T-helper 2 cell treated with Interferon-gamma antibody and Interleukin-4, amounts not matched to agents 5 μg/mL and 100 μg/mL, for 36 hours (primary cell): ENCODE measurements around the gene IRF2.

Experiments
- DNase-seq: peaks from one replicate; pipeline ENCODE4 v3.0.0; 2021; ENCODE audit warnings: low spot score
- H3K27ac Mint-ChIP-seq: one replicate; pipeline ENCODE4 v1.8.0; 2021; ENCODE audit warnings: mild to moderate bottlenecking, mixed read lengths
- H3K27me3 Mint-ChIP-seq: one replicate; pipeline ENCODE4 v1.8.0; 2021; ENCODE audit warnings: low read depth, mixed read lengths
- H3K36me3 Mint-ChIP-seq: one replicate; pipeline ENCODE4 v1.8.0; 2021; ENCODE audit warnings: low read depth, mixed read lengths
- H3K4me1 Mint-ChIP-seq: one replicate; pipeline ENCODE4 v1.8.0; 2021; ENCODE audit warnings: low read depth, mixed read lengths
- H3K4me3 Mint-ChIP-seq: one replicate; pipeline ENCODE4 v1.8.0; 2022; ENCODE audit warnings: mild to moderate bottlenecking, moderate library complexity, mixed read lengths
- H3K9me3 Mint-ChIP-seq: one replicate; pipeline ENCODE4 v1.8.0; 2021; ENCODE audit warnings: mixed read lengths

Gene IRF2

GRCh38 chr4:184423003-184423686, 51.2 kb downstream of the IRF2 start:
- no peak for DNase-seq
- no peak overlapping the region for H3K4me3 Mint-ChIP-seq
- H3K9me3 Mint-ChIP-seq = peaks cover 4% of the 10 kb centered on the region
- H3K27ac Mint-ChIP-seq = peak overlapping the region; percentile 37
- no peaks in the 10 kb centered on the region for H3K27me3 Mint-ChIP-seq
- peaks cover 70% of the 10 kb centered on the region for H3K4me1 Mint-ChIP-seq
- H3K36me3 Mint-ChIP-seq = peaks cover 72% of the 10 kb centered on the region

GRCh38 chr4:184422378-184422777, 52.0 kb downstream of the IRF2 start:
- peaks cover 69% of the 10 kb centered on the region for H3K4me1 Mint-ChIP-seq
- no peaks in the 10 kb centered on the region for H3K27me3 Mint-ChIP-seq
- H3K9me3 Mint-ChIP-seq = peaks cover 4% of the 10 kb centered on the region
- no peak for DNase-seq
- H3K4me3 Mint-ChIP-seq = no peak overlapping the region
- peaks cover 74% of the 10 kb centered on the region for H3K36me3 Mint-ChIP-seq
- H3K27ac Mint-ChIP-seq = peak overlapping the region; percentile 33

GRCh38 chr4:184421533-184422155, 52.7 kb downstream of the IRF2 start:
- peak; percentile 42 for DNase-seq
- Mint-ChIP-seq H3K4me3 (peak overlapping the region; percentile 72), H3K4me1 (peaks cover 65% of the 10 kb centered on the region), H3K27me3 (no peaks in the 10 kb centered on the region), H3K9me3 (peaks cover 4% of the 10 kb centered on the region), H3K27ac (peak overlapping the region; percentile 88), H3K36me3 (peaks cover 69% of the 10 kb centered on the region)

GRCh38 chr4:184420881-184421416, 53.4 kb downstream of the IRF2 start:
- H3K36me3 Mint-ChIP-seq = peaks cover 62% of the 10 kb centered on the region
- H3K27ac Mint-ChIP-seq = peak overlapping the region; percentile 88
- peak overlapping the region; percentile 72 for H3K4me3 Mint-ChIP-seq
- H3K4me1 Mint-ChIP-seq = peaks cover 62% of the 10 kb centered on the region
- no peaks in the 10 kb centered on the region for H3K27me3 Mint-ChIP-seq
- DNase-seq = peak; percentile 33
- H3K9me3 Mint-ChIP-seq = peaks cover 4% of the 10 kb centered on the region

- H3K27ac Mint-ChIP-seq = peak overlapping the region; percentile 88
- peak overlapping the region; percentile 72 for H3K4me3 Mint-ChIP-seq
- peak; percentile 56 for DNase-seq
- peaks cover 4% of the 10 kb centered on the region for H3K9me3 Mint-ChIP-seq
- H3K27me3 Mint-ChIP-seq = no peaks in the 10 kb centered on the region
- peaks cover 62% of the 10 kb centered on the region for H3K36me3 Mint-ChIP-seq
- H3K4me1 Mint-ChIP-seq = peaks cover 66% of the 10 kb centered on the region
Measured at GRCh38 chr4:184420402-184420801, 53.9 kb downstream of the IRF2 start.

GRCh38 chr4:184419976-184420375, 54.4 kb downstream of the IRF2 start:
- Mint-ChIP-seq H3K36me3 (peaks cover 62% of the 10 kb centered on the region), H3K4me3 (peak overlapping the region; percentile 72), H3K9me3 (peaks cover 4% of the 10 kb centered on the region)

GRCh38 chr4:184417802-184418511, 56.4 kb downstream of the IRF2 start:
- DNase-seq = peak; percentile 46
- peaks cover 77% of the 10 kb centered on the region for H3K4me1 Mint-ChIP-seq
- H3K36me3 Mint-ChIP-seq = peaks cover 53% of the 10 kb centered on the region
- H3K27me3 Mint-ChIP-seq = no peaks in the 10 kb centered on the region
- peak overlapping the region; percentile 89 for H3K27ac Mint-ChIP-seq
- H3K4me3 Mint-ChIP-seq = peak overlapping the region; percentile 81
- H3K9me3 Mint-ChIP-seq = peaks cover 4% of the 10 kb centered on the region

More at GRCh38 chr4:184419976-184420375, 54.4 kb downstream of the IRF2 start:
- Mint-ChIP-seq H3K27ac (peak overlapping the region; percentile 88), H3K4me1 (peaks cover 71% of the 10 kb centered on the region), H3K27me3 (no peaks in the 10 kb centered on the region)
- no peak for DNase-seq

- peak overlapping the region; percentile 89 for H3K27ac Mint-ChIP-seq
- no peaks in the 10 kb centered on the region for H3K9me3 Mint-ChIP-seq
- peak; percentile 63 for DNase-seq
- H3K36me3 Mint-ChIP-seq = peaks cover 53% of the 10 kb centered on the region
- peaks cover 74% of the 10 kb centered on the region for H3K4me1 Mint-ChIP-seq
- no peaks in the 10 kb centered on the region for H3K27me3 Mint-ChIP-seq
- H3K4me3 Mint-ChIP-seq = peak overlapping the region; percentile 81
Measured at GRCh38 chr4:184416913-184417734, 57.2 kb downstream of the IRF2 start.

GRCh38 chr4:184415071-184415470, 59.3 kb downstream of the IRF2 start:
- Mint-ChIP-seq H3K4me3 (no peak overlapping the region), H3K36me3 (peaks cover 56% of the 10 kb centered on the region), H3K27me3 (no peaks in the 10 kb centered on the region), H3K4me1 (peaks cover 63% of the 10 kb centered on the region), H3K27ac (peak overlapping the region; percentile 64), H3K9me3 (no peaks in the 10 kb centered on the region)
- no peak for DNase-seq

- Mint-ChIP-seq H3K27me3 (no peaks in the 10 kb centered on the region), H3K4me3 (no peak overlapping the region), H3K36me3 (peaks cover 65% of the 10 kb centered on the region), H3K4me1 (peaks cover 62% of the 10 kb centered on the region), H3K9me3 (no peaks in the 10 kb centered on the region), H3K27ac (peak overlapping the region; percentile 3)
- no peak for DNase-seq
Measured at GRCh38 chr4:184413261-184414046, 60.9 kb downstream of the IRF2 start.

GRCh38 chr4:184410748-184411147, 63.6 kb downstream of the IRF2 start:
- no peak for DNase-seq
- peaks cover 73% of the 10 kb centered on the region for H3K36me3 Mint-ChIP-seq
- no peak overlapping the region for H3K4me3 Mint-ChIP-seq
- no peaks in the 10 kb centered on the region for H3K27me3 Mint-ChIP-seq
- H3K9me3 Mint-ChIP-seq = no peaks in the 10 kb centered on the region
- no peak overlapping the region for H3K27ac Mint-ChIP-seq
- H3K4me1 Mint-ChIP-seq = peaks cover 56% of the 10 kb centered on the region

GRCh38 chr4:184409911-184410692, 64.2 kb downstream of the IRF2 start:
- H3K27me3 Mint-ChIP-seq = no peaks in the 10 kb centered on the region
- peak; percentile 18 for DNase-seq
- peaks cover 50% of the 10 kb centered on the region for H3K4me1 Mint-ChIP-seq
- H3K9me3 Mint-ChIP-seq = no peaks in the 10 kb centered on the region
- peak overlapping the region; percentile 65 for H3K4me3 Mint-ChIP-seq
- peaks cover 72% of the 10 kb centered on the region for H3K36me3 Mint-ChIP-seq
- peak overlapping the region; percentile 84 for H3K27ac Mint-ChIP-seq
